Kidney capillary endothelial cell (primary cell): ENCODE data around the gene GRAP.
"Not testable (repeated sequence)": the region's sequence is repeated elsewhere in the genome, so short reads cannot be mapped to it uniquely, and the experiment has no call there.

Experiments
- DNase-seq: peaks from one replicate; pipeline ENCODE4 v3.0.0-alpha.2; 2018; ENCODE audit warnings: low spot score

Gene GRAP

GRCh38 chr17:19046782-19047375 is at the start of gene GRAP:
GRAP (minus strand) TSS chr17:19046957; CDS start chr17:19046926, 31 bp downstream.
- DNase-seq = not testable (repeated sequence)

- DNase-seq = not testable (repeated sequence)
These were observed 47.1 kb upstream of the GRAP start for GRCh38 chr17:19093684-19094438.

- DNase-seq = not testable (repeated sequence)
These were observed 46.3 kb upstream of the GRAP start for GRCh38 chr17:19092737-19093683.

DNA sequence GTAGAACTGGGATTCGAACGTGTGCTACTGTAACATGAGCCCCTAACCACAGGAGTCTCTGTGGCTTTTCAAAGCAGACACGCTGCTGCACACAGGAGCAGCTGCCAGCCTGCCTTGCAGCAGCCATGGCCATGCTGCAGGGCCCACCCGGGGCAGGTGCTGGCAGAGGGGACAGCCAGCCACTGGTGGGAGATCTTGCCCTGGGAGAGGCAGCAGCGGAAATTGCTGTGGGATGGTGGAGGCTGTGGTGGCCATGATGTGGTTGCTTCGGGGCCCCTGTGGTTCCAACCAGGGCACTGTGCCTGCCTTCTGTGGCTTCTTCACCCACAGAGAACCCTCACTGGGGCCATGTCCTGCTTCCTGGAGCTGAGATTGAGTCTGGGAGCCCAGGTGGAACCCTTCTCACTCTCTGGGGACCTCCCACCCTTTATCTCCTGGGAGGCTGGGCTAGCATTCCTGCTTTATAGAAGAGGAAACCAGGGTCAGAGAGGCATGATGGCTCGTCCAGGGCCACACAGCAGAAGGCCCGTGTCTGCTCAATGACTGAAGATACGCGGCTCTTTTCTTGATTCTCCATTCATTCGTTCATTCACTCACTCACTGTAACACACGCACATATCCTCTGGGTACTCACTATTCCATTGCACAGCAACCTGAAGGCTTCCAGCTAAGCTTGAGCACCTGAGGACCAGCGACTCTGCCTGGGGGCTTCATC is 43.5 kb upstream of the GRAP start:
- DNase-seq = not testable (repeated sequence)

DNA sequence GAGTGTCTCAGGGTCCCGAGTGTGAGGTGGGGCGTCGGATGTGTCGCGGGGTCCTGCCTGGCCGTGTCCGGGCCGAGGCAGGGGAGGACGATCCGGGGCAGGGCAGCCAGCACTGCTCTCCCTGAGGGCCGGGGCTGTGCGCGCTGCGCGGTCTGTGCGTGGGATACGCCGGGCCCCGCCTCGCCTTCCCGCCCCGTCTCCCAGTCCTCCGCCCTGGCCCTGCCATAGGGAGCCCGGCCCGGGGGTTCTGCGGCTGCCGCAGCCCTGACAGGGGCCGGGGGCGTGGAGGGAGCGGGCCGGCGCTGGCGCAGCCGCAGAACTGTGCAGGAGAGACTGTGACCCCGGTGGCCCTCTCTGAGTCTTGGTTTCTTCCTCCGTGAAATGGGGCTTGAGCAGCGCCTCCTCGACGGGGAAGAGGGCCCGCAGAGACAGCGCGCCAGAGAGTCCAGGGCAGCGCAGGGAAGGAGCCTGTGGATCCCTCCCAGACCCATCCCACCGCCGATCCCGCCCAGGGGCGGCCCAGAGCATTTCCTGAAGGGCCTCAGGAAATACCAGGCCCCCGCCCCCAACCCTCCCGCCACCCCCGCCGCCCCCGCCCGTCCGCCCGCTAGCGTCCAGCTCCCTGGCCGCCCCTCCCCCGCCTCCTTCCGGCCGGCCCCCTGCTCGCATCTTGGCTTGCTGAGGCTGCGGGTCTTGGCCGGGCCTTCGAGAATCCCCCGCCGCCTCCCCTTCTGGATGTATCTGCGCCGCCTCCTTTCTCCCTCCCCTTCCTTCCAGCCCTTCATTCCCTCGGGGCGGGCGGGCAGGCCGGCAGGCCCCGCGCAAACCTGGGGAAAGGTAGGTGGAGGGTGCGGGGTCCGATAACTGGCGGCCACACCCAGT is 42.3 kb upstream of the GRAP start:
- DNase-seq = not testable (repeated sequence)

- not testable (repeated sequence) for DNase-seq
These were observed 30.6 kb upstream of the GRAP start for GRCh38 chr17:19077386-19077785.

GRCh38 chr17:19076398-19077192 is 29.8 kb upstream of the GRAP start:
- not testable (repeated sequence) for DNase-seq

GRCh38 chr17:19070318-19071168 is 23.8 kb upstream of the GRAP start:
- not testable (repeated sequence) for DNase-seq

- not testable (repeated sequence) for DNase-seq
These were observed 17.6 kb upstream of the GRAP start for GRCh38 chr17:19064378-19064777.

DNA sequence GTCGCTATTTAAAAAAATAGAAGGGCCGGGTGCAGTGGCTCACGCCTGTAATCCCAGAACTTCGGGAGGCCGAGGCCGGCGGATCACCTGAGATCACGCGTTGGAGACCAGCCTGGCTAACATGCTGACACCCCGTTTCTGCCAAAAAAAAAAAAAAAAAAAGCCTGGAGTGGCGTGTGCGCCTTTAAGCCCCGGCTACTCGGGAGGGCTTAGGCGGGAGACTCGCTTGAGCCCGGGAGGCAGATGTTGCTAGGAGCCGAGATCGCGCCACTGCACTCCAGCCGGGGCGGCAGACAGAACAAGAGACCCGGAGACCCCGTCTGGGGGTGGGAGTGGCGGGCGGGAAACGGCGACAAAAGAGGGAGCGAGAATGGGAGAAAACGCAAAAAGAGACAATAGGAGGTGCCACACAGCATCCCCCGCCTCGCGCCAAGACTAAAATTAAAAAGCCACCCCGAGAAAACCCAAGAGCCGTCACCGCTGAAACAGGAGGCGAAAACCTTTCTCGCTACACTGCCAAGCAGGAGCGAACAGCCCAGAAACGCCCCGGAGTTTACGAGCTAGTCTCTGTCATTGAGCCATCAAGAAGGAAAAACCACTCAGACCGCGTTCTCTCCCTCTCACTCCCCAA is 16.7 kb upstream of the GRAP start:
- not testable (repeated sequence) for DNase-seq

GRCh38 chr17:19062718-19063325 is 16.1 kb upstream of the GRAP start:
- not testable (repeated sequence) for DNase-seq

GRCh38 chr17:19062009-19062717 is 15.4 kb upstream of the GRAP start:
- DNase-seq = not testable (repeated sequence)

GRCh38 chr17:19055447-19055846 is 8.7 kb upstream of the GRAP start:
- not testable (repeated sequence) for DNase-seq

DNA sequence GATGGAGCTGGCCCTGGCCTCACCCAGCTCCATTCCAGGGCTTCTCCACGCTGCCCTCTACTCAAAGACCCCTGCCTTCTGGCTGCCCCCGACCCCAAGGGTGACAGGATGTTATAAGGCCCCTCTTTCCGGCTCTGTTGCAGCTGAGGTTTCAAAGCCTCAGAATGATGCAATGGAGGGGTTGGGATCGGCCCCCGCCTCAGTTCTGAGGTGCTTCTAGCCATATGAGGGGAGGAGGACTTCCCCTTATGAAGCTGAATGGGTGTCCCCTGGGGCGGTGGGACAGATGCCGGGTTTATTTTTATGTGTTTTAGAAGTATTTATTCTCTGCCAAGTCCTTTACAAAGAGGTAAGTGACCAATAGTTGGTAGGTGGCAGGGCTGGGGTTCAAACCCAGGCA is 2.1 kb upstream of the GRAP start:
- not testable (repeated sequence) for DNase-seq

DNA sequence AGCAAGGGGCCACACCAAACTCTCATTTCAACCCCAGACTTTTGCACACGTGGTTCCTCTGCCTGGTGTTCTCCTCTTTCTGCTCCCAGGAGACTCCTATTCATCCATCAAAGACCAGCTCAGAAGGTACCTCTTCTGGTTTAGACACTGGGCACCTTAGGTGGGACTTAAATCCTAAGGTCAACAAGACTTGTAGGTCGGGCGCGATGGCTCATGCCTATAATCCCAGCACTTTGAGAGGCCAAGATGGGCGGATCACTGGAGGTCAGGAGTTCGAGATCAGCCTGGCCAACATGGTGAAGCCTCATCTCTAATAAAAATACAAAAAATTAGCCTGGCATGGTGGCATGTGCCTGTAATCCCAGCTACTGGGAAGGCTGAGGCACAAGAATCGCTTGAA is 753 bp upstream of the GRAP start:
- not testable (repeated sequence) for DNase-seq

- DNase-seq = not testable (repeated sequence)
These were observed 2.1 kb downstream of the GRAP start for GRCh38 chr17:19044643-19045042.

DNA sequence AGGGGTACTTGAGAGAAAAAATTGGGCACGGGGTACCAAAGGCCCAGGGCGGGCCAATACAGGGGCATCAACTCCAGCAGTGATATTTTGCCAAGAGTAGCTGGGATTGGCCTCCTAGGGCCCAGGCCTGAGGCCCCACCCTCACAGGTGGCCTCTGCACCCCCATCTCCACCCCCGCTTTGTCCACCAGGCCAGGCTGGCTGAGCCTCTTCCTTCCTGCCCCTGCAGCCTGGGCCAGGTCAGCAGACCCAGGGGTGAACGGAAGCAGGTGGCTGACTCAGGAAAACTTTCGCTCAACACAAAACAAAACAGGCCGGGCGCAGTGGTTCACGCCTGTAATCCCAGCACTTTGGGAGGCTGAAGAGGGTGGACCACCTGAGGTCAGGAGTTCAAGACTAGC is 3.7 kb downstream of the GRAP start:
- not testable (repeated sequence) for DNase-seq
